Fibroblast of skin of scalp (primary cell): ENCODE measurements around the gene CALHM3.
A peak's percentile ranks its signal among the peaks of the same experiment; 100 is the strongest.

Source experiments
- DNase-seq: peaks from one replicate; pipeline ENCODE4 v3.0.0-alpha.2; 2013

CALHM3 gene

DNA sequence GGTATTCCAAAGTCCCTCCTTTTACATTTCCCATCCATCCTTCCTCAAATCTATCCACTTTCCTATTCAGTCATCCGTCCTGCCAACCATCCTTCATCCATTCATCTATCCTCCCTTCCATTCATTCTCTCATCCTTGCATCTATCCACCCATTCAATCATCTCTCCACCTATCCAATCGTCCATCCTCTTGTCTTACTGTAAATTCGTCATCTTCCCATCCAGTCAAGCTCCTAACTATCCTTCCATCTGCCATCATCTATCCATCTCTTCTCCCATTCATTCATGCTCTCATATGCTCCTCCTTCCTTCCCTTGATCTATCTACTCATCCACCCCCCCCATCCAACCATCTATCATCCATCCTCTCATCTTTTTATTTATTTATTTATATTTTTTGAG is 5.0 kb downstream of the CALHM3 start:
- DNase-seq, result no peak

DNA sequence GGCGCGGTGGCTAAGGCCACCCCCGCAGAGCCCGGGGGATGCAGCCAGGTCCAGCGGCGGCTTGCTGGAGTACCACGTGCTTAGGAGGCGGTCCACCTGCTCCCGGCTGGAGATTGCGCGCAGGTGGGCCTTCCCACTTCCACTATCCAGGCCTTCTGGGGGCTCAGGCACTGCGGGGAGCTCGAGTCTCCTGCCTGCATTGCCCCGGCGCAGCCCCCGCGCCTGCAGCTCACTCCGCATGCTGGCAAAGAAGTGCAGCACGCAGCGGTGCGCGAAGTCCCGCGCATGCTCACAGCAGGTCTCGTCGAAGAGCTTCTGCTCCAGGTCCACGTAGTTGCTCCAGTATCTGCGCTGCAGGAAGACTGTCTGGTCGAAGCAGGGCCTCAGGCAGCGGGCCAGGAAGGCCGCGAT is 5.8 kb downstream of the CALHM3 start:
- no peak for DNase-seq

DNA sequence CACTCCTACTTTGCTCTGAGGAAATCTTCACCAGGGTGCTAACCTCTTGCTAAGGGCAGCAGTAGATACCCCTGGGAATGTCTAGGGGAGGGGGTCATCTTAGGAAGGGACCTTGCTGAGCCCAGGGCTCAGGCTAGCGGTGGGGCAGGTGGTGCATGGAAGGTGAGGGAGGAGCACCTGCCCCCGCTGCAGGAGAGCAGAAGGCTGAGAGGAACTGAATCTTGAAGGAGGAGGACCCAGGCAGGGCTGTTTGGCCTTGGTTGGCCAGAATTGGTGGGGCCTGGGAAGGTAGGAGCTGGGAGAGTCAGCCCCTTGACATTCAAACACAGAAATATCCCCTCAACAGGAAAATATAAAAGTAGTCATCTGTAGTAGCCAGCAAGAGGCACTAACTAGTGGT is 7.0 kb downstream of the CALHM3 start:
- no peak for DNase-seq

DNA sequence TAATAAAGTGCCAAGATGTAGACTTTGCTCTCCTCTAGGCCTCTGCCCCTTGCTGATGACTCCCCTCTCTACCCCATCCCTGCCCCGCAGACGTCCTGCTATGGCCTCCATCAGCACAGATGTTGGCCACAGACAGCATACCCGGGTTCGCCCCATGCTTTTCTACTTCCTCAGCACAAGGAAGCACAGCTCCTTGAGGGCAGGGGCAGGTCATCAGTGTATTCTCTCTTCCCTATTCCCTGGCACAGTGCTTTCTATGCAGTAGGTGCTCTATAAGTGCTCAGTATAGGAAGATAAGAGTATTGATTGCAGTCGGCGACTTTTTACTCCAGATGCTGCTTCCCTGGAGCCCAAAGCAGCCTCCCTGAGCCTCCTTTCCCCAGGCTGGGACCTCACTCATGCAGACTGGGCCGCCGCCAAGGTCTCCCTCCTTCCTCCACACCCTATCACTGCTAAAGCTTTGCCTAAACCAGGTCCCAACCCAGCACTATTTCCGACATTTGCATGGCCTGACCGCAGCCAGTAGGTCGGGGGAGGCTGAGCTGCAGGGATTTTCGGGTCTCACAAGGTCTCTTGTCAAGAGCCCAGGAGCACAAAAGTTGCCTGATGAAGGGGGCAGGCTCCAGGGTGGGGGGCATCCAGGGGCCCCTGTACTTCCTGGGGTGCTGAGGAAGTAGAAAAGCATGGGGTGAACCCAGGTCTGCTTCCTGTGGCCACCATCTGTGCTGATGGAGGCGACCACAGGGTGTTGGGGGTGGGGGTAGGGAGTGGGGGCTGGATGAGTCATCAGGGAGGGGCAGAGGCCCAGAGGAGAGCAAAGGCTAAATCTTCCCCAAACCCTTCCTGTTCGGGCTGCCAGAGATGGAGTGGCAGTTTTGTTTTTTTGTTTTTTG is 8.0 kb downstream of the CALHM3 start:
- no peak for DNase-seq

DNA sequence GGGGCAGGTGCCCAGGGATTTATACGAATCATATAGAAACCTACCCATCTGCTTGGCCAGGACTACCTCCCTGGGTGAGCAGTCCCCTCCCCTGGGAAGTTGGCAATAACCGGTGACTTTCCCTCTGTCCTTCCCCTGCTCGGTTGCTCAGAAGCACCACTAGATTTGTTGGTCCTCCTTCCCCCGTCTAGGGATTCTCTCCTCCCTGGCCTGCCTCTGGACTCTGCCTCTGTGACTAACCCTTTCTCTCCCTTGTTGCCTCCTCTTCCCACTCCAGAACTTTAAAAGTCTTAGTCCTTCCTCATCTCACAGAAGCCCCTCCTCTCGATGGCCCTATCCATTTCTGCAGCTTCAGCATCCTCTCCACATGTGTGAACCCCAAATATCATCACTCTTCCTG is 9.8 kb downstream of the CALHM3 start:
- DNase-seq, result no peak

DNA sequence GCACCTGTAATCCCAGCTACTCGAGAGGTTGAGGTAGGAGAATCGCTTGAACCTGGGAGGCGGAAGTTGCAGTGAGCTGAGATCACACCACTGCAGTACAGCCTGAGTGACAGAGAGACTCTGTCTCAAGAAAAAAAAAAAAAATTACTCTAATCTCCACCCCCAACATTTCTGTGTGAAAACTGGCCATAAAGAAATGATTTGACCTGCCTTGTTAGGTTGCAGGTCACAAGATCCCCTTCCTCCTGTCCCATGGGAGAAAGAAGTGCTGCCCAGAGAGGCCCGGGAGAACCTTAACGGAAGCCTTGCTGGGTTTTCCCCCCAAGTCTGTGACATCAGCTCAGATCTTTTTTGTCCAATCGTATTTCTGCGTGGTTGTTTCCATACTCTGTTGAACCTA is 11.6 kb downstream of the CALHM3 start:
- DNase-seq, result no peak

DNA sequence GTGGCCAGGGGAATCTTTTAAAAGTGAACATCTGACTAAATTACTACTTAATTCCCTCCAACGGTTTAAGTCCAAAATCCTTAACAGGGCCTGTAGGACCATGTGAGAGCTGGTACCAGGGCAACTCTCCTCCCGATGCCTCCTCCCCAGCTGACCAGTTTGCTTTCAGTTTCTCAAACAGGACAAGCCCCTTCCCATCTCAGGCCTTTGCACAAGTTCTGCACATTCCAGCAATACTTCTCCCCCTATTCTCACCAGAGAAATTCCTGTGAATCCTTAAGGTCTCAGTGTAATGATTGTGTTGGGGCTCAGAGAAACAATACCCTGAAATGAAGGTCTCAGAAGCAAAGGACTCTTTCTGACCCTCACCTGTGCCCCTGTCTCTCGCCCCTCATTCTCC is 12.3 kb downstream of the CALHM3 start:
- peak; percentile 46 for DNase-seq

DNA sequence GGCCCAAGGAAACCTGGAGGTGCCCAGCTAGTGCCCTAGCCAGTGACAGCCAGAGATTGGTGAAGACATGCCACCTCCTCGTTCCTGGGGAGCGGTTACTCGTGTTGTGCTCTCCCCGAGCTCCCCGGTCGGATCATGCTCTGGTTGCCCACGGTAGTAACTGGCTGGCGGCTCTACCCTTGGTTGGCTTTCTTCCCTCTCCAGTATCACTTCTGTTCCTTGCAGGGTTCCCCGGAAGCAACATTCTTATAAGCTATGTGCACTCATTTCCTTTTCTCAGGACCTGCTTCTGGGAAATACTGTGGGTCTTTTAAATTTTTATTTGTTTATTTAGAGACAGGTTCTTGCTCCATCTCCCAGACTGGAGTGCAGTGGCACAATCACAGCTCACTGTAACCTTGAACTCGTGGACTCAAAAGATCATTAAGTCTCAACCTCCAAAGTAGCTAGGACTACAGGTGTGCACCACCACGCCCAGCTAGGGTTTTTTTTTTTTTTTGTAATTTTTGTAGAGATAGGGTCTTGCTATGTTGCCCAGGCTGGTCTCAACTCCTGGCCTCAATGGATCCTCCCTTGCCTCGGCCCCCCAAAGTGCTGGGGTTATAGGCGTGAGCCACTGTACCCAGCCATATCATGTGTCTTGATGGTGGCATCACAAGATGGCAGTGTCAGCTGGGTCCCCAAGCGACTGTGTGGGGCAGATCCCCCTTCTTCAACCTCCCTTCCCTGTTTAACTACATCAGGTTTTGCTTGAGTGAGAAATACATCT is 13.4 kb downstream of the CALHM3 start:
- DNase-seq, result no peak

DNA sequence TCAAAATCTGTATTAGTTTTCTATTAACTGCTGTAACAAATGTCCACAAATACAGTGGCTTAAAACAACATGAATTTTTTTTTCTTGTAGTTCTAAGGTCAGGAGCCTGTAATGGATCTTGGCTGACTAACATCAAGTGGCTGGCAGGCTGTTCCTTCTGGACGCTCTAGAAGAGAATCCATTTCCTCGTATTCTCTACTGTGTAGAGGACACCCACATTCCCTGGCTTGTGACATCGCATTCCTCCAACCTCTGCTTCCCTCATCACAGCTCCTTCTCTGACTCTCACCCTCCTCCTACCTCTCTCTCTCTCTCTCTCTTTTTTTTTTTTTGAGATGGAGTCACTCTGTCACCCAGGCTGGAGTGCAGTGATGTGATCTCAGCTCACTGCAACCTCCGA is 15.5 kb downstream of the CALHM3 start:
- DNase-seq, result no peak

DNA sequence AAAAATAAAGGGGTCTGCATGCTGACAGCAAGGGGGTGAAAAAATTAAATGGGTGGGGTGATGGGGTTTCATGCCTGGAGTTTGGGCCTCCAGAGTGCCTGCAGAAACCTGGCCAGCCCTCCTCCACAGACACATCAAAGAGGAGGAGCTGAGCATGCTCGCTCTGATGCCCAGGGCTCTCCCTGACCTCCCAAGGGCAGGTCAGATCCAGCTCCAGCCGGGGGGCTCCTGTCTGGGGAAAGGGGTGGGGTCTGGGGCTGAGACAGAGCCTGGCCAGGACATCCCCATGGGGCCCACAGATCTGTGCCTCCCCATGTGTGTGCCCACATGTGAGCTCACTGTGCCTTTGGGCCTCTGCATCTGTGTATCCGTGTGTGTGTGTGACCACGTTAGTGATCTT is 19.4 kb downstream of the CALHM3 start:
- no peak for DNase-seq

DNA sequence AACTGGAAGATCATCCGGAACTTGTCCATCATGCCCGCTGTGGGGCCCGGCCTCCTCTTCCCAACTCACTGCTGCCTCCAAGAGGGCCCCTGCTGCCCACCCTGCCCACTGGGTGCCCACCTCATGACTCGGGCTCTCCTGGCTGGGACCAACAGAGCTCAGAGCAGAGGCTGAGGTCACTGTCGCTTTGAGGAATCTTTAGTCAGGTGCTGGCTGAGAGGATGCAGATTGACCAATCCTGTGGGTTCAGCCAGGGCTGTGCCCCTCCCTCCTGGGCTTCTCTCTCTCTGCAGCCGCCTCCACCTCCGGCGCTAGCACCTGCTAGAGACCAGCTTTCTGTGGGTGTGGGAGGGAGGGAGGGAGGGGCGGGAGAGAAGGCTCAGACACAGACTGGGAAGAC is 20.3 kb downstream of the CALHM3 start, which contains the start of gene CALHM1:
CALHM1 (minus strand) TSS at position 181 of the 400 bp plus-strand sequence; CDS start at position 32, 149 bp downstream.
- DNase-seq, result no peak

DNA sequence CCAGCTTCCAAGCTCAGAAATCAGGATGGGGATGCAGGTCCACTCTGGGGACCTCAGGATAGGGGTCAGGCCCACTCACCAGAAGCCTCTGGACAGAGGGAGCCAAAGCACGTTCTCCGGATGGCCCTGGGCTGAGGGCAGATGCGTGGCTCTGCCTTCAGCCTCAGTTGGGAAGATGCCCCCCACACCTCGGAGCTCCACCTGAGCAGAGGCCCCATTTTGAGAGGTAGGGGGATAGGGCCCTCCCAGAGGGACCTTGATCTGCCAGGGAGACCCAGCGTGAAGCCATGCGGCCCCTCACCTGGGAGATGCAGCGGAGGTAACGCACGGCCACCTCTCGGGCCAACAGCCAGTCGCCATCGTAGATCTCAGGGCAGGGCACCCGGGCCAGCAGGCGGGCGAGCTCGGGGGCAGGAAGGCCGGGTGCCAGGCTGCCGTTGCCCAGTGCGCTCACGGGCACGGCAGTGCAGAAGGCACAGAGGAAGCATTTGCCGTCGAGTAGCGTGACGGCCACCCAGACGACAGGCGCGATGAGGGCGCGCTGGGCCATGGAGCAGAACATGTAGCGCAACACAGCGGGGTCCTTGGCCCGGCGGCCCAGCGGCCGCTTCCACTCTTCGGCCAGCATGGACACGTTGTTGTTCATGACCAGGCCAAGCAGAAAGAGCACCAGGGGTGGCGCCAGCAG is 21.0 kb downstream of the CALHM3 start:
- no peak for DNase-seq

DNA sequence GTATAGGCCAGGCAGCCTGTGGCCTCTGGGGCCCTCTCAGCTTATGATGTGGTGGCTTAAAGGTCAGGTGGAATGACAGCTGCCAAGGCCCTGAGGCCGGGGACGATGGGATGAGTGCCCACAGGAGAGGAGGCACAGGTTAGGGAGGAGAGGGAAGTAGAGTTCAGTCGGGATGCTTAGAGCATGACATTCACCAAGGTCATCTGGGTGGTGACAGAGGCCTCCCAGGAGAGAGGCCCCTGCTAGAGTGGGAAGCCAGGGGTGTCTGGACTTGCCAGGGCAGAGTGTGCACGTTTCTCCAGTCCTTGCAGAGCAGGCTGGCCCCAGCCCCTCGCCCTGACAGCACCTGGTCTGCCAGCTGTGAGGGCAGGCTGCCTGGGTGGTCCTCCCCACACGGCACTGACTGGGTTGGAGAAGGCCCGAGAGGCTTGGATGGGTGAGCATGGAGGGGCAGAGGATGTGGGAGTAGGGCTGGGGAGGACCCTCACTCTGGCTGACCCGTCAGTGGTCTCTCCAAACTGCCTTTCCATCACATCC is 21.8 kb downstream of the CALHM3 start:
- no peak for DNase-seq

DNA sequence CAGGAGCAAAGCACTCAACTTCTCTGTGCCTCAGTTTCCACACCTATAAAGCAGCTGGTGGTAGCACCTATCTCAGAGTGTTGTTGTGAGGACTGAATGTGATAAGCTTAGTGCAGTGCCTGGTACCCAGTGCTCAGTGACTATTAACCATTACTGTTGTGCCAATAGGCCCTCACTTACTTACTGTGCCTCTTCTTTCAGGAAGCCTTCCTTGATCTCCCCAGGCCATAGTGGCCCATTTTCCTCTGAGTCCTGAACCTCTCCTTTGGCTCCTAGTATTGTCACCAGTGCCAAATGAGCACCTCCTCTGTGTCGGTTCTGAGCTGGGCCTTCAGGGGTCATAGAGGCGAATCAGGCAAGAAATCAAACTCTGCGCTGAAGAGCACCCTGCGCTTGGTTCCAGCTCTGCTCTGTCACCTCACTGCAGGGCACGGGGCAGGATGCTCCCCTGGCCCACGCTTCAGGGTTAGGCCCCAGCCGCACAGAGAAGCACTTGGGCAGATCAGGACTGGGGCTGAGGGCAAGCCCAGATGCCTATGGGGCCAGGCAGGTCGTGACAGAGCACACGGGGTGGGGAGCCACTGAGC is 22.9 kb downstream of the CALHM3 start:
- no peak for DNase-seq

DNA sequence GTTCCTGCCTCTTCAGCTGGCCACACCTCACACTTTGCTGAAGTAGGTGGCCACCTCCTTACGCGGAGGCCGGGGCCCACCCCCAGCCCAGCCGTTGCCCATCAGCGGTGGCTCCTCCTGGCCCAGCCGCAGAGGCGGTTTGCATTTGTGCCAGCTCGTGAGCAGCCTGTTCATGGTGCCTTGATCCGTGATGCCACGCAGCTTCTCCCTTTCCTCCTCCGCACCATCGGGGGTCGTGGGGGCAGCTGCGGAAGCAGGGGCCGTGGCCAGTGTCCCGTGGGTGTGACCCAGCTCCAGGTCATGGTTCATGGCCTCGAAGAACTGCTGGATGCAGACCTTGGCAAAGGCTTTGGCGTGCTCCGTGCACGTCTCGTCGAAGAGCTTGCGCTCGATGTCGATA is 23.8 kb downstream of the CALHM3 start:
- DNase-seq, result no peak

DNA sequence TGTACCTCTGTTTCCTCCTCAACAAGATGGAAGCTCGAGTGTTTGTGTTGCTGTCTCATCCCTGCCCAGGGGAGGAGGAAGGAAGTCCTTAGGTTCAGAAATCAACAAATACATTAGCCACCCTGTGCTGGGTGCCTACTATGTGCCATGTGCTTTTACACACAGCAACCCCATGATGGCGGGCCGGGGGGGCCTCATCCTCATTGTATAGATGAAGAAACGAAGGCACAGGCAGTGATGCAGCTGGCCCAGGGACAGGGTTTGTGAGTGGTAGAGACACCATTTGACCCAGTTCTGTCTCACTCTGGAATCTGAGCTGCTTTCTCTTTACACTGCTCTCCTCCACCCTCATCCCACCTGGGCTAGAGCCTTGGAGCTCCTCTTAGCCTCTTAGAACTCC is 25.0 kb downstream of the CALHM3 start:
- no peak for DNase-seq

DNA sequence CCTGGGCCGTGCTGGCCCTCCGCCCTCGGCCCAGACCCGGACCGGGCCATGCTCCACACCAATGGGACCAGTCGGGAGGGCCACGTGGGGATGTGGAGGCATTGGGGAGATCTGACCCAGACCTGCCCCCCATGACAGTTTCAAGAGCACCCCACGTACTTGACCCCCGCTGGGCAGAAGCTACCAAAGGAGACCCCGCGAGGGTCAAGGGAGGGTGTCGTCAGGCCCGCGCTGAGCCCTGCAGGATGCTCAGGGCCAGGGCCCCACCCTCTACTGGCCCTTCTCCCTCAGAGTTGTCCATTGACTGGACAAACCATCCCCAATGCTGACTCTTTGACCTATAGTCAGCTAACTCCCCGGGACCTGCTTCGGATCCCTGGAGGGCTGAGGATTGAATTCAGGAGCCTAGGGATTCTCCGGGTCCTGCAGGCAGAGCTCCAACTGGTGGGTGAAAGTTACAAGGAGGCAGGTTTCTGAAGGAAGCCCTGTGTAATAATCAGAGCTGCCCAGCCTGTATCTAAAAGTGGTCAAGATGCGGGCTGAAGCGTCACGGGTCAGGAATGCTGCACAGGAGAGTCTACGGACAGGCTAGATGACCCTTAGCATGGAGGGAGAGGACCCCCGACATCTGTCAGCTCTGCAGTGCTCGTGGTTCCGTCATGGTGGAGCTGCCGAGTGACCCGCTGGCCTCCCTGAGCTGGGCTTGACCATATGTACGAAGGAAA is 26.4 kb downstream of the CALHM3 start:
- no peak for DNase-seq

DNA sequence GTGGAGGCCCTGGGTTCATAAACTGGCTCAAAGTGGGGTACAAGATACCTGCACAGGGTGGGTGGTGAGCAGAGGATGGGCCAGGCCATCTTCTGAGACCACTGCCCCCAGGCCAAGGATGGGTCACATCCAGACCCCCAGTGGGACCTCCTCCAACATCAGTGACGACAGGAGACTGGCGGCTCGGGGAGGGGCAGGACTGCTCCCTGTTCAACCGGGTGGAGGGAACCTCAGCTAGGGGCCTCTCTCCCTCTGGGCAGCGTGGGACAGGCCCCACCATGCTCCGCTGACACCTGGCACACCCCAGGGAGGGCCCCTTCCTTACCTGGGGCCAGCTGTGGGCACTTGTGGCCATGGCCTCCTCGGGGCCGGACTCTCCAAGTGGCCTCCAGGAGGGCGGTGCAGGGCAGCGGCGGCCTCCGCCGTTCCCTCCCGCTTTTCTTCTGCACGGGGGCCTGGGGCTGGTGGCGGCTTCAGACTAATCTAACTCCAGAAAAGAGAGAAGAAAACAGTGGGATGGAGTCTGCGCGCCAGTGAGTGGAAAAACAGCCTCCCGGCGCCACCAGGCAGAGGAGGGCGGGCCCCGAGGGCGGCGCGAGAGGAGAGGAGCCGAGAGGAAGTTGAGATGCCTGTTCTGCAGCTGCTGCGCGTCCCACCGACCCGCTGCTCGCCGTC is 27.1 kb downstream of the CALHM3 start, which contains the start of gene CALHM2:
CALHM2 (minus strand) TSS at position 540 of the 675 bp plus-strand sequence. CDS start 2,429 bp downstream, outside the sequence.
- peak; percentile 60 for DNase-seq

DNA sequence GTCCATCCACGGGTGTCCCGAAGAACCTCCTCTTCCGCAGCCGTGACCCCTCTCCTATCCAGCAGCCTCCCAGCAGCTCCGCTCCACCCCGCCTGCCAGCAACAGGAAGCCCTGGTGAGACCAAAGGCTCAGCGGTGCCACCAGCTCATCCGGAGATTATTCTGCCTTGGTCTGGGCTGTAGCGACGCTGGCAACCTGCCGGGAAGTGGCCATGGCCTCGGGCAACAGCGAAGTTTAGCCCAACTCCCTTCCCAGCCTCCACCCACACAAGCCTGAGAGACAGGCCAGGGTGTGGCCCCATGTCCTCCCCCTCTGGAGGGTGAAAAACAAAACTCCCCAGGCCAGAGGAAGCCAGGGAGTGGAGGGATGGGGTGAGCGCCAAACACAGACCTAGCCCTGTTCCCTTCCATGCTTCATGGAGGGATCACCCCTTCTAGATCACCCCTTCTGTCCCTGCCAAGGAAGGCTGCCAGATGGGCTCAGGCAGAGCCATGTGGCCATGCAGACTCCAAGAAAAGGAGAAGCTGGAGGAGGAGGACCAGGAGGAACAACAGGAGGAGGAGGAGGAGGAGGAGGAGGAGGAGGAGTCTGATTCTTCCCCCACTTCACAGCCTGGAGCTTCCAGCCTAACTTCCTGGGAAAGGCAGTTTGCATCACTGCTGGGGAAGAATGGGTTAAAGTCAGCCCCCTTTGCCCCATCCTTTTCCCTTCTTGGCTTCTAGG is 27.8 kb downstream of the CALHM3 start:
- peak; percentile 66 for DNase-seq

DNA sequence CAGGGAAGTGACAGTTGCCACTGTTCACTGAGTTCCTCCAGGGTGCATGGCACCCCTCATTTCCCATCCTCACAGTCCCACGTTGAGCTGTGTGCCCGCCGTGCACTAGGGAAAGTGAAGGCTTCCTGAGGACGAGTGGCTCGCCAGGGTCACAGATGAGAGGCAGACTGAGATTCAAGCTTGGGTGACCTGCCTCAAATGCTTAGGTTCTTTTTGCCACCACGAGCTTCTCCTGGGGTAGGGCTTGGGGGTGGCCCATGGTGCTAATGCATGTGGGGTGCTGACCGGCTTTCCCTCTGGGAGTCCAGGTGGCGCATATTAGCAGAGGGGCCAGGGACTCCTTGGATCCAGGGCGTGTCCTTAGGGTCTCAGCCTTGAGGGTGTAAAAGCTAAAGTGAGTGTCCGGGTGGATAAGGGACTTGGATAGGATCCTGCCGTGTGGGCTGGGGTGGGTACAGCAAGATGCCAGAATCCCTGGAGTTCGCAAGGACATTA is 28.8 kb downstream of the CALHM3 start:
- DNase-seq, result no peak
